ENCODE results near the gene KRT82. TPM values are rescaled to one million over a fixed set of nuclear protein-coding genes. Genes with fewer than 3 reads are reported as not detected.

The KRT82 gene
- total and polyA plus RNA-seq, 8 donors = not detected

DNA sequence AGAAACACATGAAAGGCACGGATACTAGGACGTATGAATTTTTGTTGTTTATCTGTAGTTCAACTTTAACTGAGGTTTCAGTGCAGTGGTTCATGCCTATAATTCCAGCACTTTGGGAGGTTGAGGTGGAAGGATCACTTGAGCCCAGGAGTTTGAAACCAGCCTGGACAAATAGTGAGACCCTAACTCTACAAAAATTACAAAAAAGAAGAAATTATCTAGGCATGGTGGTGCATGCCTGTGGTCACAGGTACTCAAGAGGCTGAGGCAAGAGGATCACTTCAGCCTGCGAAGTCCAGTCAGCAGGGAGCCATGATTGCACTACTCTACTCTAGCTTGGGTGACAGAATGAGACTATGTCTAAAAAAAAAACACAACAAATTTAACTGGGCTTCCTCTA, 37.8 kb upstream of the KRT82 start:
- WGBS, 5 donors = 85 to 93% (median 88%) methylated on average over 3 of the region's 3 CpGs
- no peak overlapping the region for H3K27ac ChIP-seq
- H3K27me3 ChIP-seq = peaks cover 0 to 34% (median 0%) of the 10 kb centered on the region in 3 donors
- H3K4me3 ChIP-seq = no peak overlapping the region
- intact Hi-C loops (cut with DNase I; ENCODE audit: low total_unique reads) = no loop called here
- peaks cover 0 to 10% (median 5%) of the 10 kb centered on the region in 4 donors for H3K4me1 ChIP-seq
- H3K9me3 ChIP-seq = no peaks in the 10 kb centered on the region
- TF ChIP-seq, protein P1, sequence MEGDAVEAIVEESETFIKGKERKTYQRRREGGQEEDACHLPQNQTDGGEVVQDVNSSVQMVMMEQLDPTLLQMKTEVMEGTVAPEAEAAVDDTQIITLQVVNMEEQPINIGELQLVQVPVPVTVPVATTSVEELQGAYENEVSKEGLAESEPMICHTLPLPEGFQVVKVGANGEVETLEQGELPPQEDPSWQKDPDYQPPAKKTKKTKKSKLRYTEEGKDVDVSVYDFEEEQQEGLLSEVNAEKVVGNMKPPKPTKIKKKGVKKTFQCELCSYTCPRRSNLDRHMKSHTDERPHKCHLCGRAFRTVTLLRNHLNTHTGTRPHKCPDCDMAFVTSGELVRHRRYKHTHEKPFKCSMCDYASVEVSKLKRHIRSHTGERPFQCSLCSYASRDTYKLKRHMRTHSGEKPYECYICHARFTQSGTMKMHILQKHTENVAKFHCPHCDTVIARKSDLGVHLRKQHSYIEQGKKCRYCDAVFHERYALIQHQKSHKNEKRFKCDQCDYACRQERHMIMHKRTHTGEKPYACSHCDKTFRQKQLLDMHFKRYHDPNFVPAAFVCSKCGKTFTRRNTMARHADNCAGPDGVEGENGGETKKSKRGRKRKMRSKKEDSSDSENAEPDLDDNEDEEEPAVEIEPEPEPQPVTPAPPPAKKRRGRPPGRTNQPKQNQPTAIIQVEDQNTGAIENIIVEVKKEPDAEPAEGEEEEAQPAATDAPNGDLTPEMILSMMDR (IDR thresholded peaks at IDR 0.05) = no peak
- no peak for TF ChIP-seq POLR2AphosphoS5 (IDR thresholded peaks at IDR 0.05)
- TF ChIP-seq EP300 (IDR thresholded peaks at IDR 0.05) = no peak
- TF ChIP-seq POLR2A (IDR thresholded peaks at IDR 0.05) = no peak
- H3K36me3 ChIP-seq = no peaks in the 10 kb centered on the region
- DNase-seq = no peak

DNA sequence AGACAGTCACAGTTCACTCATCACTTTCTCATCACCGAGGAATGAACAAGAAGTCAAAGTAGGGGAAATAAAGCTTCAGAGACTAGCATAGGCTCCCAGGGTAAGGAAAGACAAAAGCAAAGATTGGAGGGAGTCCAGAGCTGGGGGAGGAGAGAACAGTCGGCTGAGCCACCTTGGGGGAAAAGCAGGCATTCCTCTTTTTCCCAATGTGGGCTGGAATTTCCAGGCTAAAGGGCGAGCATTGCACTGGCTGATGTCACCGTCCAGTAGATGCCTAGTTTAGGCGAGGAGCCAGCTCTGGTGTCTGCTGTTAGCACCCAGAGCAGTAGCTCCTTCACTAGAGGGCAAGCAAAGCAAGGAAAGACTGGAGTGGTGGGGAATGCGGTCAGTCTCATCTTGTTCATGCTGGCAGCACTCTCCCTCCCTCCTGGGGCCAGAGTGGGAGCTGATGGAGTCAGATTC, 36.5 kb upstream of the KRT82 start:
- H3K9me3 ChIP-seq = no peaks in the 10 kb centered on the region
- TF ChIP-seq, protein P1 (IDR thresholded peaks at IDR 0.05) = no peak
- no peak for TF ChIP-seq POLR2AphosphoS5 (IDR thresholded peaks at IDR 0.05)
- no peak for TF ChIP-seq EP300 (IDR thresholded peaks at IDR 0.05)
- no peak for TF ChIP-seq POLR2A (IDR thresholded peaks at IDR 0.05)
- DNase-seq = peak in 1 of 2 donors; percentile 34
- 38 to 46% (median 40%) methylated on average over 6 of the region's 6 CpGs for WGBS, 5 donors
- intact Hi-C loops (cut with DNase I; ENCODE audit: low total_unique reads) = no loop called here
- H3K36me3 ChIP-seq = no peaks in the 10 kb centered on the region
- no peak overlapping the region for H3K27ac ChIP-seq
- H3K27me3 ChIP-seq = peaks cover 0 to 36% (median 0%) of the 10 kb centered on the region in 3 donors
- H3K4me1 ChIP-seq = peaks cover 0 to 10% (median 5%) of the 10 kb centered on the region in 4 donors
- no peak overlapping the region for H3K4me3 ChIP-seq

DNA sequence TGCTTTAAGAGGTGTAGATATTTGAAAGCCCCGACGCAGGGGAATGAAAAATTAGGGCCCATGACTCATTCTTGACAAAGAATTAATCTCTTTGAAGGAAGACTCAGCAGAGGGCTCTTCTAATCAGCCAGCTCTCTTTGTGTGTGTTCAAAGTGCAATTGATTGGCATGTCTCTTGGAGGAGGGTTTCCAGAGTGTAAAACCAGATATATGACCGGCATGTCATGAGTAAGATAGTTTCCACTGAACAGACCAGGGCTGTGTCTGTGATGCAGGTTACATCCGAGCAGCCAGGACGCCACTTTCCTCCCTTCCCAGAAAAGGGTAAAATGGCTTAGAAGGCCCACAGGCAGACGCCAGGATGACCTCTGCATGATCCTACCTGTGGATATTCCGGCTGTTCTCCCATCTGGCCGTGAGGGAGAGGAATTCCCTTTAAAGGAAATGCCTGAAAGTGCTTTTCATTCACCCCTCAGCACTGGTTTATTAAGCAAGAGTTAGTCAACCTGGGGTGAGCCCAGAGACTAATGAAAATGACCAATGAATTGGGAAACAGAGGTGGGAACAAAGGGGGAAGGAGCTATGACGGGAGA, 35.3 kb upstream of the KRT82 start:
- Histone ChIP-seq H3K27me3 (peaks cover 0 to 36% (median 0%) of the 10 kb centered on the region in 3 donors), H3K9me3 (no peaks in the 10 kb centered on the region), H3K4me1 (peaks cover 0 to 10% (median 5%) of the 10 kb centered on the region in 4 donors), H3K4me3 (no peak overlapping the region), H3K36me3 (no peaks in the 10 kb centered on the region), H3K27ac (no peak overlapping the region)
- no peak for DNase-seq
- intact Hi-C loops (cut with DNase I; ENCODE audit: low total_unique reads) = no loop called here
- 60 to 78% (median 65%) methylated on average over 9 of the region's 9 CpGs for WGBS, 5 donors
- no peak for TF ChIP-seq POLR2A (IDR thresholded peaks at IDR 0.05)
- no peak for TF ChIP-seq POLR2AphosphoS5 (IDR thresholded peaks at IDR 0.05)
- TF ChIP-seq, protein P1 (IDR thresholded peaks at IDR 0.05) = no peak
- TF ChIP-seq EP300 (IDR thresholded peaks at IDR 0.05) = no peak

DNA sequence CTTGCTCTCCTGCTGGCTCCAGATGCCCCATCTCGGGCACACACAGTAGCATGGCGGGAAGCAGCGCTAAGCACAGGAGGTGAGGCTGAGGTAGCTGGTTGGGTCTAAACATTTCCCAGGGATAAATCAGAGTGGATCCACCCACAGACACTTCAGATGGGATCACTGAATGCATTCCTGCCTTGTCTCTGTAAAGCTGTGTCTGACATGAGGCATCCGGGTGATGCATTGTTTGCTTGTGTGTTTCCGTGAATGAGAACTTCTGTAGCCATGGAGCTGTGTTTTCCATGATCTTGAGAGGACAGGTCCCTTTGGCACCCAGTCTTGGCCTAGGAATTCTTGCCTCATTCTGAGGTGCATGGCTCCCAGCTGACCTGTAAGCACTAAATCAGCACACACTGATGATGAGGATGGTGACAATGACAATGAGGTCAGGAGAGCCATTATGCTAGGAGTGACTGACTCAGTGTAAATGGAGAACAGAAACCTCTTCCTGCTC, 34.7 kb upstream of the KRT82 start:
- H3K4me3 ChIP-seq = no peak overlapping the region
- peaks cover 0 to 36% (median 0%) of the 10 kb centered on the region in 3 donors for H3K27me3 ChIP-seq
- no peaks in the 10 kb centered on the region for H3K36me3 ChIP-seq
- no peak for DNase-seq
- H3K9me3 ChIP-seq = no peaks in the 10 kb centered on the region
- no peak overlapping the region for H3K27ac ChIP-seq
- H3K4me1 ChIP-seq = peaks cover 0 to 10% (median 5%) of the 10 kb centered on the region in 4 donors
- 89 to 95% (median 90%) methylated on average over 5 of the region's 5 CpGs for WGBS, 5 donors
- intact Hi-C loops (cut with DNase I; ENCODE audit: low total_unique reads) = no loop called here
- TF ChIP-seq EP300 (IDR thresholded peaks at IDR 0.05) = no peak
- TF ChIP-seq POLR2AphosphoS5 (IDR thresholded peaks at IDR 0.05) = no peak
- TF ChIP-seq, protein P1 (IDR thresholded peaks at IDR 0.05) = no peak
- no peak for TF ChIP-seq POLR2A (IDR thresholded peaks at IDR 0.05)

All from stomach (tissue), 9 donors.